K562 (cell line): ENCODE results near the gene MYO18B. TPM values are rescaled to one million over a fixed set of nuclear protein-coding genes. Genes with fewer than 3 reads are reported as not detected.

Experiments used
- ATAC-seq: fragments of 200-7000 bp; cut with Tn5 transposase; 3 replicates; pipeline ENCODE4 v1.9.1; 2020; ENCODE audit warnings: moderate library complexity
- BruUV-seq: library from RNA; stranded (reverse); fragments of 400-500 nt; replicated peaks from 2 replicates; lab custom pipeline; 2021; lab: Mats Ljungman, UMichigan
- CTCF ChIA-PET: fragments of 300-600 bp; formaldehyde crosslinking; extraction: SDS; loops from one replicate; lab custom pipeline; 2021; ENCODE audit warnings: low intra/inter-chr PET ratio; lab: Yijun Ruan, JAX
- POLR2A ChIA-PET: fragments of 300-600, 350-650 bp; sonication (Branson Sonifier 250); formaldehyde crosslinking; extraction: SDS; loops from one replicate; lab custom pipeline; 2021; ENCODE audit warnings: antibody characterized with exemption, inconsistent platforms; lab: Yijun Ruan, JAX
- DNase-seq, 4 experiments: peaks; one replicate each; pipeline versions ENCODE4 v3.0.0 to v3.0.0-alpha.2; 2011 to 2018; ENCODE audit warnings: low spot score in 3 of 4, mixed read lengths in 3 of 4; ENCODE audit errors: extremely low read depth in 1 of 4
- FAIRE-seq: peaks from 2 replicates; lab custom pipeline; 2011; peaks lifted over from hg19 to GRCh38; lab: Jason Lieb, UNC
- H2AFZ ChIP-seq: 2 replicates; pipeline ENCODE4 v1.6.0; 2011; ENCODE audit warnings: low read depth, low read length, control low read depth, inconsistent platforms
- H3K27ac ChIP-seq: fragments of 200-600 bp; 3 replicates; pipeline ENCODE4 v1.8.0; 2011; ENCODE audit warnings: low read depth, mild to moderate bottlenecking, control low read depth, inconsistent platforms, low read length, moderate library complexity, mixed read lengths; ENCODE audit errors: extremely low read depth
- H3K27me3 ChIP-seq, 2 experiments: fragments of 300-600 bp in 1 of 2; 2 replicates in 1 of 2; 3 replicates in 1 of 2; pipeline versions ENCODE4 v1.6.0 to v1.8.0; 2011; ENCODE audit warnings: inconsistent platforms in 2 of 2, low read length in 2 of 2, mild to moderate bottlenecking in 1 of 2, mixed read lengths in 1 of 2, moderate library complexity in 1 of 2; ENCODE audit not compliant: control insufficient read depth in 2 of 2, insufficient read depth in 2 of 2
- H3K36me3 ChIP-seq: fragments of 300-600 bp; 3 replicates; pipeline ENCODE4 v1.8.0; 2011; ENCODE audit warnings: mild to moderate bottlenecking, low read length, inconsistent platforms; ENCODE audit not compliant: control insufficient read depth, insufficient read depth
- H3K4me1 ChIP-seq, 2 experiments: fragments of 200-600 bp in 1 of 2; replicated peaks in 1 of 2; 2 replicates in 1 of 2; 3 replicates in 1 of 2; pipeline versions ENCODE4 v1.5.1 to v1.8.0; 2011; ENCODE audit warnings: inconsistent platforms in 2 of 2, low read length in 2 of 2, mild to moderate bottlenecking in 1 of 2, mixed read lengths in 1 of 2, moderate library complexity in 1 of 2; ENCODE audit not compliant: control insufficient read depth in 2 of 2, insufficient read depth in 2 of 2
- H3K4me2 ChIP-seq: 2 replicates; pipeline ENCODE4 v1.6.1; 2011; ENCODE audit warnings: low read length, control low read depth, inconsistent platforms, mixed read lengths; ENCODE audit not compliant: insufficient read depth
- H3K4me3 ChIP-seq: fragments of 200-600 bp; sonication (generic), shearing (Covaris generic); 2 replicates; pipeline ENCODE4 v1.5.1; 2016; ENCODE audit warnings: control low read depth, inconsistent platforms
- H3K79me2 ChIP-seq: fragments of 200-600 bp; 3 replicates; pipeline ENCODE4 v1.8.0; 2011; ENCODE audit warnings: low read length, inconsistent platforms; ENCODE audit not compliant: control insufficient read depth, insufficient read depth
- H3K9ac ChIP-seq, 2 experiments: 2 replicates each; pipeline versions ENCODE4 v1.6.0 to v1.6.1; 2011; ENCODE audit warnings: low read depth in 2 of 2, low read length in 2 of 2, control low read depth in 1 of 2, inconsistent platforms in 1 of 2, mild to moderate bottlenecking in 1 of 2, mixed read lengths in 1 of 2; ENCODE audit not compliant: insufficient read depth in 1 of 2
- H3K9me1 ChIP-seq: one replicate; pipeline ENCODE4 v1.6.0; 2011; ENCODE audit warnings: inconsistent platforms, mild to moderate bottlenecking, low read length, moderate library complexity; ENCODE audit not compliant: control insufficient read depth, insufficient read depth
- H3K9me3 ChIP-seq: replicated peaks from 2 replicates; pipeline ENCODE4 v1.5.1; 2011; ENCODE audit warnings: low read depth, low read length, inconsistent platforms; ENCODE audit not compliant: control insufficient read depth, insufficient read depth
- H4K20me1 ChIP-seq: replicated peaks from 2 replicates; pipeline ENCODE4 v1.6.1; 2011; ENCODE audit warnings: low read length, inconsistent platforms, mixed read lengths; ENCODE audit not compliant: control insufficient read depth, insufficient read depth
- ARNT ChIP-seq, 2 experiments: fragments of 450-650 bp; IDR thresholded peaks; 2 replicates each; pipeline ENCODE4 v1.6.1; 2016; ENCODE audit warnings: mild to moderate bottlenecking in 1 of 2
- DDX20 ChIP-seq: fragments of 450-650 bp; IDR thresholded peaks from 2 replicates; pipeline ENCODE4 v1.6.1; 2016; ENCODE audit warnings: missing genetic modification characterization, low read depth, mild to moderate bottlenecking, missing compliant biosample characterization, moderate library complexity
- HNRNPL ChIP-seq: fragments of 200-400 bp; formaldehyde crosslinking; IDR thresholded peaks from 2 replicates; pipeline ENCODE4 v1.6.1; 2017; ENCODE audit warnings: low read depth, mild to moderate bottlenecking, low read length
- KLF1 ChIP-seq: fragments of 450-650 bp; IDR thresholded peaks from 2 replicates; pipeline ENCODE4 v1.6.1; 2016; ENCODE audit warnings: missing genetic modification characterization, missing compliant biosample characterization
- MCM2 ChIP-seq: fragments of 450-650 bp; IDR thresholded peaks from 2 replicates; pipeline ENCODE4 v1.6.1; 2017; ENCODE audit warnings: low read depth, mild to moderate bottlenecking
- NFXL1 ChIP-seq: fragments of 450-650 bp; formaldehyde crosslinking; IDR thresholded peaks from 2 replicates; pipeline ENCODE4 v1.4.0; 2021; ENCODE audit warnings: mild to moderate bottlenecking
- NONO ChIP-seq, 2 experiments: fragments of 200-400 bp in 1 of 2; fragments of 450-650 bp in 1 of 2; formaldehyde crosslinking in 1 of 2; IDR thresholded peaks; 2 replicates each; pipeline ENCODE4 v1.6.1; 2017; ENCODE audit warnings: low read depth in 2 of 2, mild to moderate bottlenecking in 2 of 2, moderate library complexity in 2 of 2, low read length in 1 of 2
- PHF20 ChIP-seq: fragments of 450-650 bp; IDR thresholded peaks from 2 replicates; pipeline ENCODE4 v1.6.1; 2018; ENCODE audit not compliant: partially characterized antibody
- ZNF24 ChIP-seq: fragments of 450-650 bp; IDR thresholded peaks from 2 replicates; pipeline ENCODE4 v1.6.1; 2016
- ZNF263 ChIP-seq: sonication (generic); formaldehyde crosslinking; IDR thresholded peaks from 2 replicates; pipeline ENCODE4 v1.8.0; 2022; ENCODE audit warnings: mild to moderate bottlenecking, missing genetic modification reagents, borderline replicate concordance
- WGBS: fragments of 100-300 bp; shearing (Covaris generic); methylation state at CpG from one replicate; pipeline ENCODE4 v1.1.6; 2016; ENCODE audit warnings: low coverage, mixed read lengths; ENCODE audit not compliant: insufficient coverage; ENCODE audit errors: missing lambda C conversion rate; 5-methylcytosine and 5-hydroxymethylcytosine counted together
- in situ Hi-C: fragments of 300-500 bp; cut with MboI; formaldehyde crosslinking; loops from 4 replicates; pipeline ENCODE4 v1.15.0; 2018; ENCODE audit warnings: inconsistent platforms, mixed read lengths
- intact Hi-C: fragments of 100-400 bp; cut with micrococcal nuclease; formaldehyde crosslinking; loops from 2 replicates; pipeline ENCODE4 v1.14.2; 2022
- polyA plus RNA-seq, 8 experiments: library from polyadenylated mRNA; depleted of rRNA in 4 of 8; stranded (reverse) in 5 of 8; unstranded in 3 of 8; fragments of >200 nt; fragmentation: Nextera tagmentation in 2 of 8; fragmentation: Illumina TruSeq in 1 of 8; extraction: Ambion mirVana in 2 of 8; extraction: Trizol in 1 of 8; gene quantifications; 2 replicates each; pipeline versions ENCODE4 v1.2.1 to v1.2.3, GENCODE V29; 2011 to 2014; ENCODE audit warnings: inconsistent platforms in 1 of 8, missing spikeins in 1 of 8
- total RNA-seq, 7 experiments: library from RNA; depleted of rRNA in 6 of 7; stranded (reverse); fragments of >200 nt in 6 of 7; fragmentation: Illumina TruSeq in 2 of 7; extraction: Trizol in 2 of 7; gene quantifications; 2 replicates each; pipeline versions ENCODE4 v1.2.1 to v1.2.3, GENCODE V29; 2011 to 2021; ENCODE audit warnings: low replicate concordance in 1 of 7
- TF ChIP-seq, protein P1 (sequence below): sonication (generic); formaldehyde crosslinking; IDR thresholded peaks from 2 replicates; pipeline ENCODE4 v1.9.0; 2022; ENCODE audit warnings: mild to moderate bottlenecking, missing genetic modification reagents
- TF ChIP-seq, protein P2 (sequence below): fragments of 450-650 bp; IDR thresholded peaks from 2 replicates; pipeline ENCODE4 v1.6.1; 2016

Gene MYO18B
- total and polyA plus RNA-seq, 9 of the 15 experiments (the other 6 are each of a cell fraction or from before 2014, with no cell fraction given), result 0.06 to 7.0 (median 4.3) TPM

DNA sequence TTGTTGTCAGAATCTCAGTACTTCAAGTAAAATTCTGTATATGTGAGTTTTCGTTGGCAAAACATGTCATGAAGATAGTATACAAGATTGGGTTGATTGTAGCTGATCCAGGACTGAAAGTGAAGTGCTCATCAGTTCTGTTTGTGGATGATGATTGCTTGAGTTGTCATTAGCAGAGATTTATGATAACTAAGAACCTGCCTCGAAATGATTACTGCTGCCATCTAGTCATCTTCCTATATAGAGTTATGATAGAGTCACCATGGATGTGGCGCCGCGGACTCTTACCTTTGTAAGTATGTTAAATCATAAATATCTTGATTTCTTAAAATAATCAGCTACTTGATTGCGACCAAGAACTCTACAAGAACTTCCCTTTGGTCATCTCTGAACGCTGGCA is 27.9 kb upstream of the MYO18B start:
- no peaks in the 10 kb centered on the region for H3K27me3 ChIP-seq
- no peak overlapping the region for H3K27ac ChIP-seq
- no peak for TF ChIP-seq DDX20 (tag)
- no peak for TF ChIP-seq ZNF24
- no peak for TF ChIP-seq KLF1 (tag)
- TF ChIP-seq PHF20, result no peak
- no peak for TF ChIP-seq MCM2
- no peak for TF ChIP-seq NFXL1 (CRISPR knock-in tag)
- no peak for TF ChIP-seq NONO (IDR thresholded peaks at IDR 0.05; ENCODE audit: low read depth in 2 of 2, low read length in 1 of 2)
- no peak for TF ChIP-seq ZNF263 (CRISPR knock-in tag)
- TF ChIP-seq, protein P1, sequence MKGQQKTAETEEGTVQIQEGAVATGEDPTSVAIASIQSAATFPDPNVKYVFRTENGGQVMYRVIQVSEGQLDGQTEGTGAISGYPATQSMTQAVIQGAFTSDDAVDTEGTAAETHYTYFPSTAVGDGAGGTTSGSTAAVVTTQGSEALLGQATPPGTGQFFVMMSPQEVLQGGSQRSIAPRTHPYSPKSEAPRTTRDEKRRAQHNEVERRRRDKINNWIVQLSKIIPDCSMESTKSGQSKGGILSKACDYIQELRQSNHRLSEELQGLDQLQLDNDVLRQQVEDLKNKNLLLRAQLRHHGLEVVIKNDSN (CRISPR knock-in tag), result no peak
- TF ChIP-seq ARNT (IDR thresholded peaks at IDR 0.05), result no peak
- TF ChIP-seq, protein P2, sequence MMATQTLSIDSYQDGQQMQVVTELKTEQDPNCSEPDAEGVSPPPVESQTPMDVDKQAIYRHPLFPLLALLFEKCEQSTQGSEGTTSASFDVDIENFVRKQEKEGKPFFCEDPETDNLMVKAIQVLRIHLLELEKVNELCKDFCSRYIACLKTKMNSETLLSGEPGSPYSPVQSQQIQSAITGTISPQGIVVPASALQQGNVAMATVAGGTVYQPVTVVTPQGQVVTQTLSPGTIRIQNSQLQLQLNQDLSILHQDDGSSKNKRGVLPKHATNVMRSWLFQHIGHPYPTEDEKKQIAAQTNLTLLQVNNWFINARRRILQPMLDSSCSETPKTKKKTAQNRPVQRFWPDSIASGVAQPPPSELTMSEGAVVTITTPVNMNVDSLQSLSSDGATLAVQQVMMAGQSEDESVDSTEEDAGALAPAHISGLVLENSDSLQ, result no peak
- no peak for TF ChIP-seq HNRNPL
- TF ChIP-seq, all 486 proteins: peak for 0
- Histone ChIP-seq H3K9me1 (no peaks in the 10 kb centered on the region), H3K9me3 (no peaks in the 10 kb centered on the region), H3K36me3 (no peaks in the 10 kb centered on the region), H3K9ac (no peak overlapping the region), H2AFZ (no peak overlapping the region), H3K79me2 (no peaks in the 10 kb centered on the region), H3K4me3 (no peak overlapping the region), H4K20me1 (no peaks in the 10 kb centered on the region), H3K4me2 (no peak overlapping the region), H3K4me1 (no peaks in the 10 kb centered on the region)
- intact Hi-C loops, result no loop called here
- DNase-seq (no peak), ATAC-seq (no peak), FAIRE-seq (no peak)
- CTCF ChIA-PET, result no interaction called here
- no TSS peak for BruUV-seq
- in situ Hi-C loops, result loop anchor here (5.0 kb wide), 1 partner anchor 58 kb away; no protein-coding TSS in a partner anchor
- POLR2A ChIA-PET, result interaction anchor here (0.7 to 1.7 kb wide), 3 partner anchors 16 to 37 kb away, joined by 3 to 5 read pairs (median 4); no protein-coding TSS in a partner anchor
- WGBS, result 65% methylated on average over 7 of the region's 7 CpGs
